HCT116 (cell line): ENCODE data around the gene MIPEP. TPM values are rescaled to one million over a fixed set of nuclear protein-coding genes. Genes with fewer than 3 reads are reported as not detected.

Experiments
- ATAC-seq: fragments of 200-7000 bp; cut with Tn5 transposase; 2 replicates; pipeline ENCODE4 v1.9.1; 2020; ENCODE audit warnings: mild to moderate bottlenecking, moderate library complexity
- BruUV-seq: library from RNA; stranded (reverse); fragments of 400-500 nt; replicated peaks from 2 replicates; lab custom pipeline; 2021; lab: Mats Ljungman, UMichigan
- CTCF ChIA-PET: fragments of 300-600 bp; sonication (Branson Sonifier 250); formaldehyde crosslinking; loops from one replicate; lab custom pipeline; 2021; ENCODE audit warnings: antibody characterized with exemption; lab: Charles Lee
- POLR2A ChIA-PET: fragments of 300-600, 350-600 bp; sonication (Branson Sonifier 250); formaldehyde crosslinking; loops from one replicate; lab custom pipeline; 2021; ENCODE audit warnings: antibody characterized with exemption; lab: Charles Lee
- RAD21 ChIA-PET, 2 experiments: fragments of 300-600 bp; sonication (Branson Sonifier 250); formaldehyde crosslinking; loops; one replicate each; lab custom pipeline; 2023; ENCODE audit warnings: low total read pairs in 2 of 2; ENCODE audit not compliant: uncharacterized antibody in 2 of 2, unreplicated experiment in 2 of 2, low non-redundant PET in 1 of 2; lab: Charles Lee
- DNase-seq: peaks from one replicate; pipeline ENCODE4 v3.0.0-alpha.2; 2010; ENCODE audit warnings: low read depth, low spot score
- H2AFZ ChIP-seq: fragments of 200-600 bp; shearing (Covaris generic), sonication (generic); 2 replicates; pipeline ENCODE4 v1.6.1; 2017; ENCODE audit warnings: low read depth, mixed run types, mixed read lengths, antibody characterized with exemption, low read length; ENCODE audit not compliant: poor library complexity, severe bottlenecking
- H3K27ac ChIP-seq: 2 replicates; pipeline ENCODE4 v1.5.1; 2012; ENCODE audit warnings: low read depth, low read length
- H3K27me3 ChIP-seq: fragments of 200-600 bp; sonication (generic); 2 replicates; pipeline ENCODE4 v1.6.1; 2016; ENCODE audit warnings: mixed run types, low read length, mixed read lengths; ENCODE audit not compliant: insufficient read depth
- H3K36me3 ChIP-seq, 2 experiments: fragments of 200-500 bp in 1 of 2; fragments of 200-600 bp in 1 of 2; sonication (Bioruptor generic) in 1 of 2; sonication (generic) in 1 of 2; 2 replicates each; pipeline versions ENCODE4 v1.5.1 to v1.6.1; 2014 to 2016; ENCODE audit warnings: low read length in 2 of 2, inconsistent platforms in 1 of 2, mixed read lengths in 1 of 2, mixed run types in 1 of 2; ENCODE audit not compliant: insufficient read depth in 2 of 2, control insufficient read depth in 1 of 2
- H3K4me1 ChIP-seq, 2 experiments: fragments of 200-600 bp in 1 of 2; sonication (generic) in 1 of 2; 2 replicates each; pipeline versions ENCODE4 v1.5.1 to v1.6.1; 2012 to 2017; ENCODE audit warnings: low read length in 2 of 2, inconsistent platforms in 1 of 2, mild to moderate bottlenecking in 1 of 2, mixed read lengths in 1 of 2, mixed run types in 1 of 2, moderate library complexity in 1 of 2; ENCODE audit not compliant: insufficient read depth in 2 of 2, control insufficient read depth in 1 of 2
- H3K4me2 ChIP-seq: fragments of 200-600 bp; sonication (generic); 2 replicates; pipeline ENCODE4 v1.6.1; 2017; ENCODE audit warnings: mixed run types, low read length, mixed read lengths
- H3K4me3 ChIP-seq, 2 experiments: fragments of 200-600 bp in 1 of 2; sonication (generic) in 1 of 2; replicated peaks in 1 of 2; 2 replicates each; pipeline ENCODE4 v1.5.1; 2011 to 2016; ENCODE audit warnings: low read length in 2 of 2, control low read depth in 1 of 2, low read depth in 1 of 2, mild to moderate bottlenecking in 1 of 2, mixed read lengths in 1 of 2, mixed run types in 1 of 2
- H3K79me2 ChIP-seq: fragments of 200-600 bp; sonication (generic); 2 replicates; pipeline ENCODE4 v1.6.1; 2017; ENCODE audit warnings: mild to moderate bottlenecking, mixed run types, low read length, moderate library complexity, mixed read lengths; ENCODE audit not compliant: insufficient read depth
- H3K9ac ChIP-seq: fragments of 200-600 bp; sonication (generic); 2 replicates; pipeline ENCODE4 v1.6.1; 2016; ENCODE audit warnings: low read length, mixed read lengths
- H3K9me2 ChIP-seq: fragments of 200-600 bp; sonication (generic), shearing (Covaris generic); 2 replicates; pipeline ENCODE4 v1.6.1; 2017; ENCODE audit warnings: mixed run types, mild to moderate bottlenecking, moderate library complexity; ENCODE audit not compliant: insufficient read depth
- H3K9me3 ChIP-seq, 2 experiments: fragments of 200-500 bp in 1 of 2; fragments of 200-600 bp in 1 of 2; sonication (Bioruptor generic) in 1 of 2; sonication (generic) in 1 of 2; 2 replicates each; pipeline ENCODE4 v1.6.1; 2014 to 2017; ENCODE audit warnings: low read length in 2 of 2, mixed read lengths in 2 of 2, inconsistent platforms in 1 of 2, low read depth in 1 of 2, mild to moderate bottlenecking in 1 of 2, mixed run types in 1 of 2, moderate library complexity in 1 of 2; ENCODE audit not compliant: control insufficient read depth in 1 of 2, insufficient read depth in 1 of 2
- H4K20me1 ChIP-seq: fragments of 200-600 bp; sonication (generic), shearing (Covaris generic); 2 replicates; pipeline ENCODE4 v1.6.1; 2017; ENCODE audit warnings: mixed run types, mild to moderate bottlenecking, moderate library complexity; ENCODE audit not compliant: insufficient read depth
- ATF3 ChIP-seq: IDR thresholded peaks from 2 replicates; pipeline ENCODE4 v1.6.1; 2012
- CEBPB ChIP-seq: IDR thresholded peaks from 2 replicates; pipeline ENCODE4 v1.6.1; 2012; ENCODE audit warnings: low read depth
- CTCF ChIP-seq, 3 experiments: fragments of 200-600 bp in 1 of 3; sonication (generic) in 1 of 3; IDR thresholded peaks in 2 of 3; conservative IDR thresholded peaks in 1 of 3; 2 replicates each; pipeline ENCODE4 v1.5.1; 2012 to 2017; ENCODE audit warnings: low read depth in 2 of 3, low read length in 2 of 3, antibody characterized with exemption in 1 of 3, borderline replicate concordance in 1 of 3, control low read depth in 1 of 3, mild to moderate bottlenecking in 1 of 3, mixed read lengths in 1 of 3, mixed run types in 1 of 3, moderate library complexity in 1 of 3; ENCODE audit not compliant: insufficient read depth in 1 of 3
- ELF1 ChIP-seq: IDR thresholded peaks from 2 replicates; pipeline ENCODE4 v1.6.1; 2012; ENCODE audit warnings: low read depth, borderline replicate concordance
- EZH2 ChIP-seq: fragments of 200-600 bp; sonication (generic); IDR thresholded peaks from 2 replicates; pipeline ENCODE4 v1.6.1; 2017; ENCODE audit warnings: antibody characterized with exemption, mixed run types
- EZH2phosphoT487 ChIP-seq: fragments of 200-600 bp; IDR thresholded peaks from 2 replicates; pipeline ENCODE4 v1.6.1; 2018; ENCODE audit warnings: antibody characterized with exemption, borderline replicate concordance
- FOSL1 ChIP-seq: IDR thresholded peaks from 2 replicates; pipeline ENCODE4 v1.6.1; 2012; ENCODE audit warnings: low read depth
- JUND ChIP-seq: IDR thresholded peaks from 2 replicates; pipeline ENCODE4 v1.6.1; 2012
- MAX ChIP-seq: IDR thresholded peaks from 2 replicates; pipeline ENCODE4 v1.6.1; 2012
- SIN3A ChIP-seq: IDR thresholded peaks from 2 replicates; pipeline ENCODE4 v1.6.1; 2012; ENCODE audit warnings: low read depth
- SP1 ChIP-seq: IDR thresholded peaks from 2 replicates; pipeline ENCODE4 v1.6.1; 2012; ENCODE audit warnings: low read depth
- TCF7L2 ChIP-seq: IDR thresholded peaks from 2 replicates; pipeline ENCODE4 v1.7.0; 2011; ENCODE audit warnings: borderline replicate concordance, inconsistent platforms; ENCODE audit not compliant: insufficient read depth, insufficient read length; ENCODE audit errors: extremely low read depth
- YY1 ChIP-seq: IDR thresholded peaks from 2 replicates; pipeline ENCODE4 v1.6.1; 2011; ENCODE audit warnings: low read length, low read depth, moderate library complexity, mild to moderate bottlenecking; ENCODE audit not compliant: insufficient replicate concordance; ENCODE audit errors: extremely low read depth
- ZNF274 ChIP-seq: fragments of 200-500 bp; sonication (Bioruptor generic); IDR thresholded peaks from 2 replicates; pipeline ENCODE4 v1.6.1; 2014; ENCODE audit warnings: mild to moderate bottlenecking, low read depth, low read length, inconsistent platforms
- intact Hi-C: fragments of 100-400 bp; cut with micrococcal nuclease; formaldehyde crosslinking; loops from 2 replicates; pipeline ENCODE4 v1.10.0; 2022
- total RNA-seq: library from RNA; stranded (reverse); gene quantifications from one replicate; pipeline ENCODE4 v1.2.1, GENCODE V29; 2021; ENCODE audit not compliant: unreplicated experiment

MIPEP gene
- total RNA-seq, 1 experiment from 2014 or later, result 33.3 TPM

GRCh38 chr13:23718996-23719395 is 170.2 kb downstream of the MIPEP start:
- Histone ChIP-seq H3K4me1 (no peaks in the 10 kb centered on the region), H3K27ac (no peak overlapping the region)
- CTCF ChIA-PET, result no interaction called here

More at GRCh38 chr13:23718996-23719395, 170.2 kb downstream of the MIPEP start:
- no peak overlapping the region for H3K9ac ChIP-seq
- ATAC-seq (no peak), DNase-seq (no peak)
- H3K4me2 ChIP-seq, result no peak overlapping the region
- intact Hi-C loops, result loop anchor here (5.0 kb wide), 2 partner anchors 153 to 168 kb away; partner anchors contain the start of gene MIPEP
- no peaks in the 10 kb centered on the region for H3K36me3 ChIP-seq
- RAD21 ChIA-PET, result no interaction called here
- no peak overlapping the region for H3K4me3 ChIP-seq
- no peaks in the 10 kb centered on the region for H3K79me2 ChIP-seq
- H3K27me3 ChIP-seq, result 0 out of 2 replicates have a peak, but pooled peaks cover 7% of the 10 kb centered on the region
- TF ChIP-seq ATF3 (no peak), CEBPB (no peak), EZH2 (no peak), CTCF (IDR thresholded peaks at IDR 0.05 in 2 of 3, conservative IDR thresholded peaks at IDR 0.05 in 1 of 3; ENCODE audit: borderline replicate concordance in 1 of 3, insufficient read depth in 1 of 3, low read depth in 2 of 3, low read length in 2 of 3) (no peak), JUND (no peak), ELF1 (no peak), FOSL1 (no peak), EZH2phosphoT487 (no peak), SP1 (no peak), ZNF274 (no peak), SIN3A (no peak), MAX (no peak), TCF7L2 (no peak), YY1 (no peak)
- no peaks in the 10 kb centered on the region for H3K9me2 ChIP-seq
- POLR2A ChIA-PET, result no interaction called here
- no peaks in the 10 kb centered on the region for H4K20me1 ChIP-seq
- H3K9me3 ChIP-seq, result no peaks in the 10 kb centered on the region
- H2AFZ ChIP-seq, result no peak overlapping the region
- no TSS peak for BruUV-seq
